GOT3 (cell line): ENCODE results near the gene CASZ1.

Experiments
- DNase-seq: peaks from one replicate; lab custom pipeline; 2025; ENCODE audit warnings: mixed read lengths; lab: John Stamatoyannopoulos, UW

The CASZ1 gene

GRCh38 chr1:10728595-10729410, 67.6 kb downstream of the CASZ1 start:
- DNase-seq, result no peak

DNA sequence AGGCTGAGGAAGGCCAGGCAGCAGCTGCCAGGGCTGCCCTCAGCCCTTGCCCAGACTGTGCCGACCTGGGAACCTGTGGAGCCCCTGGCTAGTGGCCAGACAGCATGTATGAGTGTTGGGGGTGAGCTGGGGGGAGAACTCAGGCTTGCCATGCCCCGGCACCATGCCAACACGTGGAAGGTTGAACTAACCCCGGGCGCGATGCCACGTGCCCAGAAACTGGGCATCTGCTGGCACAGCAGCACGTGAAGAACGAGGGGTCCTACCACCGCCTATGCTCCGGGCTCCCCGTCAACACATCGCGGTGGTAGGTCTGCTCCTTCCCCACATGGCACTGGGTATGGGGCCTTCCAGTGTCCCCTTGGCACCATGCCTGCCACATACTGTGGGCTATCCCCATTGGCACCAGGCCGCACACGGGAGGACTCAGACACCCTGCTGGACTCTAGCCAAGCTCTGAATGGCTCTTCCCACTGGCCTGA, 68.7 kb downstream of the CASZ1 start:
- no peak for DNase-seq

- DNase-seq, result no peak
Observed at GRCh38 chr1:10726355-10726754, 70.1 kb downstream of the CASZ1 start.

- no peak for DNase-seq
Observed at GRCh38 chr1:10724948-10725847, 71.2 kb downstream of the CASZ1 start.

- no peak for DNase-seq
Observed at GRCh38 chr1:10724511-10724910, 71.9 kb downstream of the CASZ1 start.

- DNase-seq, result no peak
Observed at GRCh38 chr1:10724052-10724494, 72.4 kb downstream of the CASZ1 start.

GRCh38 chr1:10723317-10723716, 73.1 kb downstream of the CASZ1 start:
- DNase-seq, result no peak

GRCh38 chr1:10722803-10723202, 73.6 kb downstream of the CASZ1 start:
- no peak for DNase-seq

GRCh38 chr1:10721381-10722321, 74.8 kb downstream of the CASZ1 start:
- no peak for DNase-seq

- no peak for DNase-seq
Observed at GRCh38 chr1:10720635-10721034, 75.8 kb downstream of the CASZ1 start.

GRCh38 chr1:10718083-10718415, 78.4 kb downstream of the CASZ1 start:
- no peak for DNase-seq

DNA sequence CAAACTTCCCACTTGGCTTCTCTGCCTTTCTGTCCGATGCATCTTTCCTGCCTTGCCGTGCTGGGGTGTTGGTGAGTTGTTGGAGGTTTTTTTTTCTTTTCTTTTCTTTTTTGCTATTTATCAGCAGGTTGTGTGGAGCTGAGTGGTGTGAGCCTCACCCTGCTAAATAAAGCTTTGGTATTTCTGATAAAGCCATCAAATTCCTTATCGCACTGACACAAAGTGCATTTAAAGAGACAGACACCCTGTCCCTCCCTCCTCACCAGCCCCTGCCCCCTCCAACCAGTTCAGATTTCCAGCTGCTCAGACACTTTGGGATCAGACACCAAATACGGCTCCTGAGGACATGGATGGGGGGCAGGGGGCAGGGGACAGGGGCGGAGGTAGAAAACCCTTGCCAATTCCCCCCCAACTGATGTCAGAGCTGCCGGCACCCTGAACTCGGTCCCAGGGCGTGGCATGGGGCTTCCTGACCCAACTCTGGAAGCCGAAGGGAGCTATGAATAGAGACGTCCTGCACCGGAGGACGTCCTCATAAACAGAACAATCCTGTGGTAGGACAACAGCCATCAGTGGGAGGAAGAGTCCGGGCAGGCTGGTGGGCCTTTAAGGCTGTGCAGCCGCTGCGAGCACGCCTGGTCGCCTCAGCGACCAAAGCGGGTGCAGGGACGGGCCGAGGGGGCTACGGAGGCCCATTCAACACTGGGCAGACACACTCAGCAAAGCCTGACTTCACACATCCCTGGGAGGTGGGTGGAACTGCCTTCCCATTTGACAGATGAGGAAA, 79.0 kb downstream of the CASZ1 start:
- no peak for DNase-seq

- no peak for DNase-seq
Observed at GRCh38 chr1:10716840-10717239, 79.6 kb downstream of the CASZ1 start.

GRCh38 chr1:10714337-10715114, 81.9 kb downstream of the CASZ1 start:
- DNase-seq, result no peak

GRCh38 chr1:10713614-10714013, 82.8 kb downstream of the CASZ1 start:
- DNase-seq, result no peak

DNA sequence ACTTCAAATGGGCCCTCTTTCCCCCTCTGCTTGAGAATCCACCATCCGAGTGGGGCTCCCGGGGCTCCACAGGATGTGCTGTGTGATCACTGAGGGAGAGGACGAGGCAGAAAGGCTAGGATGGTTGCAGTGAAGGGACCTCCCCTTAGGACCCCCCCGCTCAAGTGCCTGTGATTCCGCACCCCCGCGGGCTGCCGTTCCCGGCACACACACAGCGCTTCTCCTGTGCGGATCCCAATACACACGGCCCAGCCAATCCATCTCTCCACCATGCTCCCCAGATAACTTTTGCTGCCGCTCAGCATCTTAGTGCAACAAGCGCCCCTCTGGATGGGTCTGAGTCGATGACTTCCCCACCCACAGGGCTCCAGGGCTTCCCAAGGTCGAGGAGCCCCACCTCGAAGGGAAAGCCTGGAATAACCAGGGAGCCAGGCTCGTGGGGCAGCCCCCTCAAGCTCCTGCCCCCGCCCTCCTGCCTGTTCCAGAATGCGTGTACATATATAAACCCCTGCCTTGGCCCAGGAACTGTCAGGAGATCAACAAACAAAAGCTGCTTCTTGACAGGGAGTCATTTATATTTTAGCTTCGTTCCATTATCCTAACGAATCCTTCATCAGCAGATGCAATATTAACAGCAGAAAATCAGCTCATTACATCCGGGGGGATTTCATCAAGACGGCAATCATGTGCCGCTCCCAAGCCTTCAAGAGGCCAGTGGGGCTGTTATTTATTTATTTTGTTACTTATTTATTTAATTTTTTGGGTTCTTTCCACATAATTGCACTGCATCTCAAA, 83.7 kb downstream of the CASZ1 start:
- DNase-seq, result no peak

GRCh38 chr1:10710489-10710888, 86.0 kb downstream of the CASZ1 start:
- DNase-seq, result no peak

DNA sequence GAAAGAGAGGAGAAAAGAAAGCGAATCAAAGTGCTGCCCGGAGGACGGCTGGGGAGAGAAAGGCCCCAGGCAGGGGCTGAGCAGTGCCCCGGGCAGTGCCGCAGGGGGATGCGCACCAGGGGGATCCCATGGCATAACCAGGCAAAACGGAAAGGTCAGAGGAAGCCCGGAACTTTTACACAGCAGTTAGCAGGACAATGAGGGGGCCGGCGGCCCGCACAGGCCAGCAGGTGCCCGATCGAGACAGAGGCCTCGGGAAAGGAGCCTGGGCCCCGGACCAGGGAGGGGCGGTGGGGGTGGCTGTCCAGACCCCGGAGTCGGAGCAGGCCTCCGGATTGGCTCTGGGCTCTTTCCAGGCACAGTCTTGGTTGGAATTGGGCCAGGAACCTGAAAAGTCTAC, 86.8 kb downstream of the CASZ1 start:
- no peak for DNase-seq

DNA sequence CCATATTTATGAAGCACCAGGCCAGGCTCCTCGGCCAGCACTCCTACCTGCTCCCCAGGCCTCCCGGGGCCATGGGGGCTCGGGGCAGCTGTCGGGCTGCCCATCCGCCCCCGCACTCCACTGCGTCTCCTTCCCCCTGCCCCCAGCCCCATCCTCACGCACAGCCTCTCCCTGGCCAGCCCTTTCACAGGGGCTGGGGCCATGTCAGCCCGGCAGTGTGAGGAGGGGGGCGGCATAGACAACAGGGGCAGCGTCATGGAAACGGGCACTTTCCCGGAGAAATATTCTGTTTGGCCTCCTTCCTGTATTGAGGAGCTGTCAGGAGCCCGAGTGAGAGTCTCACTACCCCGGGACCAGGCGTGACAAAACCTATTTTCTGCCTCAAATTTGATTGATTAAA, 87.3 kb downstream of the CASZ1 start:
- no peak for DNase-seq
